HCT116 (cell line): ENCODE measurements around the gene LMO7. TPM values are rescaled to one million over a fixed set of nuclear protein-coding genes. Genes with fewer than 3 reads are reported as not detected.

Experiments used
- ATAC-seq: fragments of 200-7000 bp; cut with Tn5 transposase; 2 replicates; pipeline ENCODE4 v1.9.1; 2020; ENCODE audit warnings: mild to moderate bottlenecking, moderate library complexity
- BruUV-seq: library from RNA; stranded (reverse); fragments of 400-500 nt; replicated peaks from 2 replicates; lab custom pipeline; 2021; lab: Mats Ljungman, UMichigan
- CTCF ChIA-PET: fragments of 300-600 bp; sonication (Branson Sonifier 250); formaldehyde crosslinking; loops from one replicate; lab custom pipeline; 2021; ENCODE audit warnings: antibody characterized with exemption; lab: Charles Lee
- POLR2A ChIA-PET: fragments of 300-600, 350-600 bp; sonication (Branson Sonifier 250); formaldehyde crosslinking; loops from one replicate; lab custom pipeline; 2021; ENCODE audit warnings: antibody characterized with exemption; lab: Charles Lee
- RAD21 ChIA-PET, 2 experiments: fragments of 300-600 bp; sonication (Branson Sonifier 250); formaldehyde crosslinking; loops; one replicate each; lab custom pipeline; 2023; ENCODE audit warnings: low total read pairs in 2 of 2; ENCODE audit not compliant: uncharacterized antibody in 2 of 2, unreplicated experiment in 2 of 2, low non-redundant PET in 1 of 2; lab: Charles Lee
- DNase-seq: peaks from one replicate; pipeline ENCODE4 v3.0.0-alpha.2; 2010; ENCODE audit warnings: low read depth, low spot score
- H2AFZ ChIP-seq: fragments of 200-600 bp; shearing (Covaris generic), sonication (generic); 2 replicates; pipeline ENCODE4 v1.6.1; 2017; ENCODE audit warnings: low read depth, mixed run types, mixed read lengths, antibody characterized with exemption, low read length; ENCODE audit not compliant: poor library complexity, severe bottlenecking
- H3K27ac ChIP-seq: 2 replicates; pipeline ENCODE4 v1.5.1; 2012; ENCODE audit warnings: low read depth, low read length
- H3K27me3 ChIP-seq: fragments of 200-600 bp; sonication (generic); 2 replicates; pipeline ENCODE4 v1.6.1; 2016; ENCODE audit warnings: mixed run types, low read length, mixed read lengths; ENCODE audit not compliant: insufficient read depth
- H3K36me3 ChIP-seq, 2 experiments: fragments of 200-500 bp in 1 of 2; fragments of 200-600 bp in 1 of 2; sonication (Bioruptor generic) in 1 of 2; sonication (generic) in 1 of 2; 2 replicates each; pipeline versions ENCODE4 v1.5.1 to v1.6.1; 2014 to 2016; ENCODE audit warnings: low read length in 2 of 2, inconsistent platforms in 1 of 2, mixed read lengths in 1 of 2, mixed run types in 1 of 2; ENCODE audit not compliant: insufficient read depth in 2 of 2, control insufficient read depth in 1 of 2
- H3K4me1 ChIP-seq, 2 experiments: fragments of 200-600 bp in 1 of 2; sonication (generic) in 1 of 2; 2 replicates each; pipeline versions ENCODE4 v1.5.1 to v1.6.1; 2012 to 2017; ENCODE audit warnings: low read length in 2 of 2, inconsistent platforms in 1 of 2, mild to moderate bottlenecking in 1 of 2, mixed read lengths in 1 of 2, mixed run types in 1 of 2, moderate library complexity in 1 of 2; ENCODE audit not compliant: insufficient read depth in 2 of 2, control insufficient read depth in 1 of 2
- H3K4me2 ChIP-seq: fragments of 200-600 bp; sonication (generic); 2 replicates; pipeline ENCODE4 v1.6.1; 2017; ENCODE audit warnings: mixed run types, low read length, mixed read lengths
- H3K4me3 ChIP-seq, 2 experiments: fragments of 200-600 bp in 1 of 2; sonication (generic) in 1 of 2; replicated peaks in 1 of 2; 2 replicates each; pipeline ENCODE4 v1.5.1; 2011 to 2016; ENCODE audit warnings: low read length in 2 of 2, control low read depth in 1 of 2, low read depth in 1 of 2, mild to moderate bottlenecking in 1 of 2, mixed read lengths in 1 of 2, mixed run types in 1 of 2
- H3K79me2 ChIP-seq: fragments of 200-600 bp; sonication (generic); 2 replicates; pipeline ENCODE4 v1.6.1; 2017; ENCODE audit warnings: mild to moderate bottlenecking, mixed run types, low read length, moderate library complexity, mixed read lengths; ENCODE audit not compliant: insufficient read depth
- H3K9ac ChIP-seq: fragments of 200-600 bp; sonication (generic); 2 replicates; pipeline ENCODE4 v1.6.1; 2016; ENCODE audit warnings: low read length, mixed read lengths
- H3K9me2 ChIP-seq: fragments of 200-600 bp; sonication (generic), shearing (Covaris generic); 2 replicates; pipeline ENCODE4 v1.6.1; 2017; ENCODE audit warnings: mixed run types, mild to moderate bottlenecking, moderate library complexity; ENCODE audit not compliant: insufficient read depth
- H3K9me3 ChIP-seq, 2 experiments: fragments of 200-500 bp in 1 of 2; fragments of 200-600 bp in 1 of 2; sonication (Bioruptor generic) in 1 of 2; sonication (generic) in 1 of 2; 2 replicates each; pipeline ENCODE4 v1.6.1; 2014 to 2017; ENCODE audit warnings: low read length in 2 of 2, mixed read lengths in 2 of 2, inconsistent platforms in 1 of 2, low read depth in 1 of 2, mild to moderate bottlenecking in 1 of 2, mixed run types in 1 of 2, moderate library complexity in 1 of 2; ENCODE audit not compliant: control insufficient read depth in 1 of 2, insufficient read depth in 1 of 2
- H4K20me1 ChIP-seq: fragments of 200-600 bp; sonication (generic), shearing (Covaris generic); 2 replicates; pipeline ENCODE4 v1.6.1; 2017; ENCODE audit warnings: mixed run types, mild to moderate bottlenecking, moderate library complexity; ENCODE audit not compliant: insufficient read depth
- EGR1 ChIP-seq: IDR thresholded peaks from 2 replicates; pipeline ENCODE4 v1.6.1; 2012; ENCODE audit warnings: low read depth
- ELF1 ChIP-seq: IDR thresholded peaks from 2 replicates; pipeline ENCODE4 v1.6.1; 2012; ENCODE audit warnings: low read depth, borderline replicate concordance
- FOSL1 ChIP-seq: IDR thresholded peaks from 2 replicates; pipeline ENCODE4 v1.6.1; 2012; ENCODE audit warnings: low read depth
- JUND ChIP-seq: IDR thresholded peaks from 2 replicates; pipeline ENCODE4 v1.6.1; 2012
- POLR2A ChIP-seq: IDR thresholded peaks from 2 replicates; pipeline ENCODE4 v1.7.0; 2011; ENCODE audit warnings: borderline replicate concordance; ENCODE audit not compliant: insufficient read depth, insufficient read length; ENCODE audit errors: extremely low read depth
- POLR2AphosphoS5 ChIP-seq: IDR thresholded peaks from 2 replicates; pipeline ENCODE4 v1.6.1; 2011; ENCODE audit warnings: mild to moderate bottlenecking, low read depth, low read length, moderate library complexity
- RAD21 ChIP-seq: IDR thresholded peaks from 2 replicates; pipeline ENCODE4 v1.6.1; 2012; ENCODE audit warnings: low read depth, mild to moderate bottlenecking
- REST ChIP-seq: IDR thresholded peaks from 2 replicates; pipeline ENCODE4 v1.6.1; 2012; ENCODE audit warnings: low read depth
- SP1 ChIP-seq: IDR thresholded peaks from 2 replicates; pipeline ENCODE4 v1.6.1; 2012; ENCODE audit warnings: low read depth
- SRF ChIP-seq: IDR thresholded peaks from 2 replicates; pipeline ENCODE4 v1.6.1; 2012; ENCODE audit warnings: low read depth
- YY1 ChIP-seq: IDR thresholded peaks from 2 replicates; pipeline ENCODE4 v1.6.1; 2011; ENCODE audit warnings: low read length, low read depth, moderate library complexity, mild to moderate bottlenecking; ENCODE audit not compliant: insufficient replicate concordance; ENCODE audit errors: extremely low read depth
- ZFX ChIP-seq: fragments of 450-650 bp; IDR thresholded peaks from 2 replicates; pipeline ENCODE4 v1.6.1; 2017
- intact Hi-C: fragments of 100-400 bp; cut with micrococcal nuclease; formaldehyde crosslinking; loops from 2 replicates; pipeline ENCODE4 v1.10.0; 2022
- total RNA-seq: library from RNA; stranded (reverse); gene quantifications from one replicate; pipeline ENCODE4 v1.2.1, GENCODE V29; 2021; ENCODE audit not compliant: unreplicated experiment

The LMO7 gene
- total RNA-seq, 1 experiment from 2014 or later, result 8.1 TPM

GRCh38 chr13:75881109-75881775, 245.1 kb downstream of the LMO7 start:
- no peak for TF ChIP-seq SRF
- no peak for TF ChIP-seq FOSL1
- no peak for TF ChIP-seq ZFX
- no peak for TF ChIP-seq POLR2A
- no peak for TF ChIP-seq RAD21
- no peak for TF ChIP-seq REST
- no peak for TF ChIP-seq JUND
- TF ChIP-seq EGR1, result no peak
- TF ChIP-seq YY1, result no peak
- TF ChIP-seq ELF1, result no peak
- TF ChIP-seq SP1, result no peak
- no peak for TF ChIP-seq POLR2AphosphoS5
- no peaks in the 10 kb centered on the region for H3K9me3 ChIP-seq
- no peak overlapping the region for H3K27ac ChIP-seq
- no peak for DNase-seq
- intact Hi-C loops, result no loop called here
- H3K36me3 ChIP-seq, result no peaks in the 10 kb centered on the region
- ChIA-PET CTCF (no interaction called here), POLR2A (no interaction called here), RAD21 (no interaction called here)
- H3K27me3 ChIP-seq, result no peaks in the 10 kb centered on the region
- no peaks in the 10 kb centered on the region for H4K20me1 ChIP-seq
- no TSS peak for BruUV-seq
- ATAC-seq, result no peak
- H3K79me2 ChIP-seq, result no peaks in the 10 kb centered on the region
- H2AFZ ChIP-seq, result no peak overlapping the region
- H3K9me2 ChIP-seq, result no peaks in the 10 kb centered on the region
- H3K4me2 ChIP-seq, result no peak overlapping the region
- peaks cover 0 to 4% of the 10 kb centered on the region in 2 experiments; a peak in 1 of 4 replicates for H3K4me1 ChIP-seq
- no peak overlapping the region for H3K9ac ChIP-seq
- H3K4me3 ChIP-seq, result no peak overlapping the region
